GM21723 (cell line): ENCODE measurements around the gene MEF2D.

Experiments used
- ATAC-seq: cut with Tn5 transposase; IDR thresholded peaks from one replicate; pipeline ENCODE4 v1.9.1; 2021; ENCODE audit warnings: mild to moderate bottlenecking, moderate library complexity; ENCODE audit not compliant: unreplicated experiment

MEF2D gene

GRCh38 chr1:156500543-156500792, at the start of gene MEF2D:
MEF2D (minus strand) TSS chr1:156500775; CDS start chr1:156483292, 17,483 bp downstream.
- no peak for ATAC-seq

- no peak for ATAC-seq
Observed at GRCh38 chr1:156550346-156550745, 49.8 kb upstream of the MEF2D start.

GRCh38 chr1:156549831-156550230, 49.3 kb upstream of the MEF2D start:
- ATAC-seq = no peak

GRCh38 chr1:156549390-156549789, 48.8 kb upstream of the MEF2D start:
- ATAC-seq = no peak

- no peak for ATAC-seq
Observed at GRCh38 chr1:156547982-156548381, 47.4 kb upstream of the MEF2D start.

GRCh38 chr1:156547434-156547833, 46.9 kb upstream of the MEF2D start:
- no peak for ATAC-seq

- no peak for ATAC-seq
Observed at GRCh38 chr1:156546267-156546666, 45.7 kb upstream of the MEF2D start.

- ATAC-seq = no peak
Observed at GRCh38 chr1:156544592-156545102, 44.1 kb upstream of the MEF2D start.

GRCh38 chr1:156543066-156543465, 42.5 kb upstream of the MEF2D start:
- ATAC-seq = no peak

- ATAC-seq = no peak
Observed at GRCh38 chr1:156540955-156541354, 40.4 kb upstream of the MEF2D start.

GRCh38 chr1:156539818-156540355, 39.3 kb upstream of the MEF2D start:
- no peak for ATAC-seq

GRCh38 chr1:156538711-156539440, 38.3 kb upstream of the MEF2D start:
- no peak for ATAC-seq

- no peak for ATAC-seq
Observed at GRCh38 chr1:156537027-156537426, 36.5 kb upstream of the MEF2D start.

- no peak for ATAC-seq
Observed at GRCh38 chr1:156534424-156535060, 34.0 kb upstream of the MEF2D start.

GRCh38 chr1:156533568-156534220, 33.1 kb upstream of the MEF2D start:
- ATAC-seq = no peak

- ATAC-seq = no peak
Observed at GRCh38 chr1:156532374-156532773, 31.8 kb upstream of the MEF2D start.

- no peak for ATAC-seq
Observed at GRCh38 chr1:156530006-156530405, 29.4 kb upstream of the MEF2D start.

GRCh38 chr1:156528875-156529425, 28.4 kb upstream of the MEF2D start:
- no peak for ATAC-seq

GRCh38 chr1:156528231-156528630, 27.7 kb upstream of the MEF2D start:
- ATAC-seq = no peak

- no peak for ATAC-seq
Observed at GRCh38 chr1:156527584-156527983, 27.0 kb upstream of the MEF2D start.

GRCh38 chr1:156525856-156526489, 25.4 kb upstream of the MEF2D start:
- ATAC-seq = no peak
